Measurements from ENCODE around the gene RAD51B.

Gene RAD51B

DNA sequence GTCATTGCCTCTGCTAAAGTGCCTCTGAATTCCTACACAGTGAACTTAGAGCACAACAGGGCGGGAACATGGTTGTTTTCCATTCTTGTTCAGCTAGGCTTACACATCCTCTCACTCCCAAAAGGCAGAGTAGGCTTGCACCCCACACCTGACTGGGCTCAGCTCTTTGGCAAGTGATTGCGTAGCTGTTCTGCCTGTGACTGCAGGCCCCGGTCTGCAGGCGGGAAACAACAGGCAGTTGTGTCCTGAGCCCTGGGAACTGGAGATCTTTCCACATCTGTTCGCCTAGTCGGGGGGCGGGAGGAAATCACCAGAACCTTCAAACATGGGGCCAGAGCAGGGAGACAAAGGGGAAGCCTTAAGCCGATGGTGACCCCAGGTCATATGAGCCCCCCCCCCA is 698.6 kb downstream of the RAD51B start:
- TF ChIP-seq CTCF (IDR thresholded peaks at IDR 0.05; ENCODE audit: low read depth, low read length, missing control alignments) = no peak
- DNase-seq (ENCODE audit: low read depth) = no peak
- H3K4me3 ChIP-seq (ENCODE audit: low read depth, low read length) = no peak overlapping the region

- no peak for TF ChIP-seq CTCF (IDR thresholded peaks at IDR 0.05; ENCODE audit: low read depth, low read length, missing control alignments)
- DNase-seq (ENCODE audit: low read depth) = no peak
- H3K4me3 ChIP-seq (ENCODE audit: low read depth, low read length) = no peak overlapping the region
These were observed 699.4 kb downstream of the RAD51B start for GRCh38 chr14:68518761-68519670.

DNA sequence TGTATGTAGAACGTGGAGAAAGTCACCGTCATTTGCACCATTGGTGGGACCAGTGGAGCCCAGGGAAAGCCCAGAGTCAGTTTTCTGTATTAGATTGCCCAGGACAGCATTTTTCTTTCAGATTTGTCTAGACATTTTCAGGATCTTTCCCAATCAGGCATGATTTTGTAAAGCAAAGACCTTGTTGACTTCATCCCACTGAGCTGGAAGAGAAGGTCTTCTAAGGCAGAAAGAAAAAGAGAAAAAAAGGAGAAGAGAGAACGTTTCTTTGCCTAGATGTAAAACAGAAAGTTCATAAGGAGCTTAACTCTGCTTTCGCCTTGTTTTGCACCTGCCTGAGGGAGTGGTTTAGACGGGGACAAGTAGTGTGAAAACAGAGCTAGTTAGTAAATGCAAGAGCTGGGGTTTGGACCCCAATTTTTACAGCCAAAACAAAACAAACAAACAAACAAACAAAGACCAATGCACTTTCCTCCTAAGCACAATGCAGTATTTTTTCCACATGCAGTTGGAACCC is 700.1 kb downstream of the RAD51B start:
- H3K4me3 ChIP-seq (ENCODE audit: low read depth, low read length) = no peak overlapping the region
- TF ChIP-seq CTCF (IDR thresholded peaks at IDR 0.05; ENCODE audit: low read depth, low read length, missing control alignments) = no peak
- DNase-seq (ENCODE audit: low read depth) = no peak

GRCh38 chr14:68520637-68521556 is 701.3 kb downstream of the RAD51B start:
- TF ChIP-seq CTCF (IDR thresholded peaks at IDR 0.05; ENCODE audit: low read depth, low read length, missing control alignments) = no peak
- DNase-seq (ENCODE audit: low read depth) = no peak
- no peak overlapping the region for H3K4me3 ChIP-seq (ENCODE audit: low read depth, low read length)

GRCh38 chr14:68521557-68521901 is 702.0 kb downstream of the RAD51B start:
- no peak for TF ChIP-seq CTCF (IDR thresholded peaks at IDR 0.05; ENCODE audit: low read depth, low read length, missing control alignments)
- no peak overlapping the region for H3K4me3 ChIP-seq (ENCODE audit: low read depth, low read length)
- DNase-seq (ENCODE audit: low read depth) = no peak

DNA sequence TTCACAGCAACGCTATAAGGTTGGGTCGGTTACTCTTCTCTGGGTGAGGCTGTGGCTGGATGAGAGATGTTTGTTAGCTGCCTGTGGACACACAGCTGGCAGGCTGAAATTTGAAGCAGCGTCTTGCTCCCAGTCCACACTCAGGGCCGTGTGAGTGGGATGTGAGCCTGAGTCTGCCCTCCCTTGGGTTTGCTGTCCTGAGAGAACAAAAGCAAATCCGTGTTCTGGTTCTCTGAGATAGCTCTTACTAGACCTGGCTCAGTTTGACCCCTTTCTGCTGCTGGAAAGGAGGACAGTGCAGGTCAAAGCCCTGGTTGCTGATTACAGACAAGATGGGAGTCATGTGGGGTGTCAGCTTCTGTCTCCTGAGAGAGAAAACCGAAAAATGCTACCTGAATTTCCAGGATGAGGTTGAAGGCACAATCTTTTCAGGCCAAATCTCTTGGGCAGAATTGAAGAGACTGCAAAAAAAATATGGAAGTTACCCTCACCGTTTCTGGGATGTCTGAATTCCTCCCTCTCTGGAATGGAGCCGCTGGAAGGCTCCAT is 702.5 kb downstream of the RAD51B start:
- no peak for DNase-seq (ENCODE audit: low read depth)
- no peak for TF ChIP-seq CTCF (IDR thresholded peaks at IDR 0.05; ENCODE audit: low read depth, low read length, missing control alignments)
- no peak overlapping the region for H3K4me3 ChIP-seq (ENCODE audit: low read depth, low read length)
